ENCODE measurements around the gene AHNAK2. TPM values are rescaled to one million over a fixed set of nuclear protein-coding genes. Genes with fewer than 3 reads are reported as not detected.

The AHNAK2 gene
- total RNA-seq, 1 experiment from 2014 or later = 223 TPM

GRCh38 chr14:104889375-104889757 is 88.8 kb downstream of the AHNAK2 start:
- Histone ChIP-seq H3K36me3 (ENCODE audit: control insufficient read depth, insufficient read depth, low read length) (no peaks in the 10 kb centered on the region), H3K4me1 (ENCODE audit: control insufficient read depth, insufficient read depth, low read length) (no peaks in the 10 kb centered on the region), H3K4me3 (ENCODE audit: low read depth in 2 of 2, low read length in 2 of 2) (no peak overlapping the region), H3K27me3 (ENCODE audit: control insufficient read depth, insufficient read depth, low read length) (no peaks in the 10 kb centered on the region), H3K9me3 (ENCODE audit: control insufficient read depth, insufficient read depth, low read depth, low read length) (no peaks in the 10 kb centered on the region), H3K27ac (ENCODE audit: low read length) (no peak overlapping the region)
- in situ Hi-C loops (cut with HindIII; ENCODE audit: low pct_unique_long_range_greater_than_20kb, low sequenced_read_pairs) = no loop called here
- ChIA-PET CTCF (no interaction called here), POLR2A (no interaction called here)
- no TSS peak for BruUV-seq (replicated peaks)
- no peak for TF ChIP-seq SIN3A (IDR thresholded peaks at IDR 0.05; ENCODE audit: borderline replicate concordance, insufficient read depth, low read depth, low read length)
- TF ChIP-seq REST (IDR thresholded peaks at IDR 0.05; ENCODE audit: insufficient read depth in 1 of 2, low read depth in 2 of 2, low read length in 1 of 2) = no peak
- TF ChIP-seq TCF7L2 (IDR thresholded peaks at IDR 0.05; ENCODE audit: low read depth, low read length) = no peak
- no peak for TF ChIP-seq POLR2AphosphoS5 (IDR thresholded peaks at IDR 0.05; ENCODE audit: low read depth, low read length)
- TF ChIP-seq CTCF (IDR thresholded peaks at IDR 0.05) = no peak
- intact Hi-C loops (cut with micrococcal nuclease; ENCODE audit: unreplicated experiment) = no loop called here
- DNase-seq (ENCODE audit: low read depth, low spot score) (no peak), ATAC-seq (no peak)

GRCh38 chr14:104888489-104889374 is 89.4 kb downstream of the AHNAK2 start:
- POLR2A ChIA-PET = interaction anchor here (0.9 kb wide), 1 partner anchor 118 kb away, joined by 3 read pairs; no protein-coding TSS in a partner anchor
- in situ Hi-C loops (cut with HindIII; ENCODE audit: low pct_unique_long_range_greater_than_20kb, low sequenced_read_pairs) = no loop called here
- Histone ChIP-seq H3K36me3 (ENCODE audit: control insufficient read depth, insufficient read depth, low read length) (no peaks in the 10 kb centered on the region), H3K9me3 (ENCODE audit: control insufficient read depth, insufficient read depth, low read depth, low read length) (no peaks in the 10 kb centered on the region), H3K27ac (ENCODE audit: low read length) (no peak overlapping the region), H3K4me3 (ENCODE audit: low read depth in 2 of 2, low read length in 2 of 2) (no peak overlapping the region), H3K4me1 (ENCODE audit: control insufficient read depth, insufficient read depth, low read length) (no peaks in the 10 kb centered on the region), H3K27me3 (ENCODE audit: control insufficient read depth, insufficient read depth, low read length) (no peaks in the 10 kb centered on the region)
- intact Hi-C loops (cut with micrococcal nuclease; ENCODE audit: unreplicated experiment) = no loop called here
- no peak for TF ChIP-seq CTCF (IDR thresholded peaks at IDR 0.05)
- TF ChIP-seq POLR2AphosphoS5 (IDR thresholded peaks at IDR 0.05; ENCODE audit: low read depth, low read length) = no peak
- no peak for TF ChIP-seq TCF7L2 (IDR thresholded peaks at IDR 0.05; ENCODE audit: low read depth, low read length)
- no peak for TF ChIP-seq SIN3A (IDR thresholded peaks at IDR 0.05; ENCODE audit: borderline replicate concordance, insufficient read depth, low read depth, low read length)
- no peak for TF ChIP-seq REST (IDR thresholded peaks at IDR 0.05; ENCODE audit: insufficient read depth in 1 of 2, low read depth in 2 of 2, low read length in 1 of 2)
- DNase-seq (ENCODE audit: low read depth, low spot score) (no peak), ATAC-seq (no peak)
- CTCF ChIA-PET = no interaction called here
- BruUV-seq (replicated peaks) = no TSS peak
